Osteoblast (primary cell): ENCODE measurements around the gene EIF4A3. TPM values are rescaled to one million over a fixed set of nuclear protein-coding genes. Genes with fewer than 3 reads are reported as not detected.

Source experiments
- DNase-seq: peaks from one replicate; pipeline ENCODE4 v3.0.0; 2011; ENCODE audit warnings: low spot score, mixed read lengths; ENCODE audit not compliant: insufficient read length; ENCODE audit errors: missing footprints
- H2AFZ ChIP-seq: 2 replicates; pipeline ENCODE4 v1.6.0; 2011; ENCODE audit warnings: mild to moderate bottlenecking, low read length
- H3K27ac ChIP-seq: 2 replicates; pipeline ENCODE4 v1.5.1; 2011; ENCODE audit warnings: mild to moderate bottlenecking, low read depth, low read length, moderate library complexity
- H3K27me3 ChIP-seq: 2 replicates; pipeline ENCODE4 v1.6.0; 2012; ENCODE audit warnings: mild to moderate bottlenecking, control low read depth, inconsistent platforms, low read length, moderate library complexity; ENCODE audit not compliant: insufficient read depth
- H3K36me3 ChIP-seq: 2 replicates; pipeline ENCODE4 v1.5.1; 2011; ENCODE audit warnings: mild to moderate bottlenecking, low read length, control low read depth, moderate library complexity; ENCODE audit not compliant: insufficient read depth
- H3K4me1 ChIP-seq: 2 replicates; pipeline ENCODE4 v1.5.1; 2011; ENCODE audit warnings: mild to moderate bottlenecking, low read length, control low read depth, moderate library complexity; ENCODE audit not compliant: insufficient read depth
- H3K4me2 ChIP-seq: 2 replicates; pipeline ENCODE4 v1.6.0; 2011; ENCODE audit warnings: mild to moderate bottlenecking, low read length; ENCODE audit not compliant: insufficient read depth
- H3K4me3 ChIP-seq: fragments of 200-600 bp; sonication (generic); 3 replicates; pipeline ENCODE4 v1.5.1; 2012; ENCODE audit warnings: mild to moderate bottlenecking, low read length, inconsistent platforms; ENCODE audit not compliant: insufficient read depth
- H3K79me2 ChIP-seq: 2 replicates; pipeline ENCODE4 v1.6.0; 2012; ENCODE audit warnings: mild to moderate bottlenecking, low read length, control low read depth, inconsistent platforms; ENCODE audit not compliant: insufficient read depth
- H3K9me3 ChIP-seq: 2 replicates; pipeline ENCODE4 v1.5.1; 2011; ENCODE audit warnings: low read depth, low read length, control low read depth
- H4K20me1 ChIP-seq: 2 replicates; pipeline ENCODE4 v1.6.0; 2012; ENCODE audit warnings: mild to moderate bottlenecking, low read length, control low read depth; ENCODE audit not compliant: insufficient read depth
- total RNA-seq: library from RNA; depleted of rRNA; stranded (reverse); fragments of >200 nt; gene quantifications from 2 replicates; pipeline ENCODE4 v1.2.3, GENCODE V29; 2012
- TF ChIP-seq, protein P1 (sequence below): IDR thresholded peaks from 2 replicates; pipeline ENCODE4 v1.5.1; 2011; ENCODE audit warnings: mild to moderate bottlenecking, low read depth, low read length, moderate library complexity; ENCODE audit errors: extremely low read depth

The EIF4A3 gene
- total RNA-seq, 1 donor = 44.5 TPM

DNA sequence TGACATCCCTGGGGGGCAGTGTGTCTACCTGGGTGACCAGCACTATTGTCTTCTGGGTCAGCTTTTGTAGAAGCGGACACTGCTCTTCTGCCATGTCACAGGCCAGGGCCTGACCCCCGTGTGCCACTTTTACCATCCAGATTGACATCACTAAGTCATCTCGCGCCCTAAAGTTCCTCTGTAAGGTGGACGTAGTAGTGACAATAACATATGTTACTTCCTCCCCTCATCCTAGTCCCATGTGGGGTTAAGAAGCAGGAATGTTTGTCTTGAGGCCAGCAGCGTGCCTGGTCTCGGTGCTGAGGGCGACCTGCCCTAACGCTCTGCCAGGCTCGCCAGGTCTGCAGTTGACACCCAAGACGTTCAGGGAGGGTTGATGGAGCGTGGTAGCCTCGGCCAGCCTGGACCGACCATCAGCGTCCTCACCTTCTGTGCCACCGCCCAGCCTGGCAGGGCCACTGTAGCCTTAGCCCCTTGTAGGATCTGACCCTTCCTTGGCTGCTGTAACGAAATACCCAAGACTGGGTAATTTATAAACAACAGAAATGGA lies 24.8 kb downstream of the EIF4A3 start:
- Histone ChIP-seq H3K4me1 (peaks cover 6% of the 10 kb centered on the region), H3K27me3 (no peaks in the 10 kb centered on the region), H3K4me2 (no peak overlapping the region), H4K20me1 (no peaks in the 10 kb centered on the region), H3K36me3 (no peaks in the 10 kb centered on the region), H3K4me3 (no peak overlapping the region), H3K79me2 (no peaks in the 10 kb centered on the region), H3K9me3 (no peaks in the 10 kb centered on the region), H3K27ac (no peak overlapping the region), H2AFZ (no peak overlapping the region)
- peak; percentile 58 for DNase-seq
- TF ChIP-seq, protein P1, sequence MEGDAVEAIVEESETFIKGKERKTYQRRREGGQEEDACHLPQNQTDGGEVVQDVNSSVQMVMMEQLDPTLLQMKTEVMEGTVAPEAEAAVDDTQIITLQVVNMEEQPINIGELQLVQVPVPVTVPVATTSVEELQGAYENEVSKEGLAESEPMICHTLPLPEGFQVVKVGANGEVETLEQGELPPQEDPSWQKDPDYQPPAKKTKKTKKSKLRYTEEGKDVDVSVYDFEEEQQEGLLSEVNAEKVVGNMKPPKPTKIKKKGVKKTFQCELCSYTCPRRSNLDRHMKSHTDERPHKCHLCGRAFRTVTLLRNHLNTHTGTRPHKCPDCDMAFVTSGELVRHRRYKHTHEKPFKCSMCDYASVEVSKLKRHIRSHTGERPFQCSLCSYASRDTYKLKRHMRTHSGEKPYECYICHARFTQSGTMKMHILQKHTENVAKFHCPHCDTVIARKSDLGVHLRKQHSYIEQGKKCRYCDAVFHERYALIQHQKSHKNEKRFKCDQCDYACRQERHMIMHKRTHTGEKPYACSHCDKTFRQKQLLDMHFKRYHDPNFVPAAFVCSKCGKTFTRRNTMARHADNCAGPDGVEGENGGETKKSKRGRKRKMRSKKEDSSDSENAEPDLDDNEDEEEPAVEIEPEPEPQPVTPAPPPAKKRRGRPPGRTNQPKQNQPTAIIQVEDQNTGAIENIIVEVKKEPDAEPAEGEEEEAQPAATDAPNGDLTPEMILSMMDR = no peak

DNA sequence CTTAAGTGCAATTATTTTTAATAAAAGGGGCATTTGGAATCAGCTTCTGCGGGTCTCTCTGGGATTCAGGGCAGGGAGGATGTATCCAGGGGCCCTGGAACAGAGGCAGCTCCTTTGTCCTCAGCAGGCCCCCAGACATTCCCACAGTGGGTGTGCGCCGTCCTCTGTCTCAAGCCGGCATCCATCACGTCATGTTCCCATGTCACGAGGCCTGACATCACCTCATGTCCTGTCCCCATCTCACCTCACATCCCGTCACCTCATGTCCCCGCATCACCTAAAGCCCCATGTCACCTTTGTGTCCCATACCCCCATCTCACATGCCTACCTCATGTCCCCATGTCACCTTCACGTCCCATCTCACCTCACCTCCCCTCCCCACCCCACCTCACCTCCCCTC lies 27.1 kb downstream of the EIF4A3 start:
- Histone ChIP-seq H4K20me1 (no peaks in the 10 kb centered on the region), H2AFZ (no peak overlapping the region), H3K36me3 (no peaks in the 10 kb centered on the region), H3K4me1 (no peaks in the 10 kb centered on the region), H3K79me2 (no peaks in the 10 kb centered on the region), H3K4me2 (no peak overlapping the region), H3K27me3 (no peaks in the 10 kb centered on the region), H3K4me3 (no peak overlapping the region), H3K27ac (no peak overlapping the region), H3K9me3 (no peaks in the 10 kb centered on the region)
- DNase-seq = peak; percentile 44
- TF ChIP-seq, protein P1 = no peak

GRCh38 chr17:80119271-80119791 lies 27.6 kb downstream of the EIF4A3 start:
- no peaks in the 10 kb centered on the region for H3K79me2 ChIP-seq
- TF ChIP-seq, protein P1 = no peak

GRCh38 chr17:80118601-80119270 lies 28.2 kb downstream of the EIF4A3 start:
- no peaks in the 10 kb centered on the region for H3K4me1 ChIP-seq
- DNase-seq = peak; percentile 51
- TF ChIP-seq, protein P1 = no peak

More at GRCh38 chr17:80119271-80119791, 27.6 kb downstream of the EIF4A3 start:
- H3K36me3 ChIP-seq = no peaks in the 10 kb centered on the region
- DNase-seq = peak; percentile 73
- H3K4me1 ChIP-seq = no peaks in the 10 kb centered on the region
- no peaks in the 10 kb centered on the region for H3K27me3 ChIP-seq
- H2AFZ ChIP-seq = no peak overlapping the region
- no peak overlapping the region for H3K4me3 ChIP-seq
- no peaks in the 10 kb centered on the region for H4K20me1 ChIP-seq
- H3K4me2 ChIP-seq = no peak overlapping the region
- H3K9me3 ChIP-seq = no peaks in the 10 kb centered on the region
- no peak overlapping the region for H3K27ac ChIP-seq

More at GRCh38 chr17:80118601-80119270, 28.2 kb downstream of the EIF4A3 start:
- Histone ChIP-seq H3K27me3 (no peaks in the 10 kb centered on the region), H4K20me1 (no peaks in the 10 kb centered on the region), H3K9me3 (no peaks in the 10 kb centered on the region), H3K27ac (no peak overlapping the region), H3K36me3 (no peaks in the 10 kb centered on the region), H2AFZ (no peak overlapping the region), H3K4me2 (no peak overlapping the region), H3K4me3 (no peak overlapping the region), H3K79me2 (no peaks in the 10 kb centered on the region)
